Activated naive CD4-positive, alpha-beta T cell treated with anti-CD3 and anti-CD28 coated beads, Interleukin-2, amount 50 U/mL, for 16 hours (primary cell): ENCODE results near the gene MCC.

Experiments
- DNase-seq: peaks from one replicate; pipeline ENCODE4 v3.0.0-alpha.2; 2020

Gene MCC

GRCh38 chr5:113125371-113125770, 362.9 kb downstream of the MCC start:
- DNase-seq: no peak

- DNase-seq: no peak
Measured at GRCh38 chr5:113124914-113125313, 363.3 kb downstream of the MCC start.

GRCh38 chr5:113124265-113124664, 364.0 kb downstream of the MCC start:
- no peak for DNase-seq

GRCh38 chr5:113123618-113124017, 364.6 kb downstream of the MCC start:
- DNase-seq: no peak

GRCh38 chr5:113122053-113122452, 366.2 kb downstream of the MCC start:
- DNase-seq: no peak

- no peak for DNase-seq
Measured at GRCh38 chr5:113119246-113119924, 368.9 kb downstream of the MCC start.

GRCh38 chr5:113118765-113119164, 369.5 kb downstream of the MCC start:
- no peak for DNase-seq

- DNase-seq: no peak
Measured at GRCh38 chr5:113118298-113118697, 370.0 kb downstream of the MCC start.

- no peak for DNase-seq
Measured at GRCh38 chr5:113117543-113118115, 370.6 kb downstream of the MCC start.

GRCh38 chr5:113115956-113116355, 372.3 kb downstream of the MCC start:
- DNase-seq: no peak

- no peak for DNase-seq
Measured at GRCh38 chr5:113115061-113115460, 373.2 kb downstream of the MCC start.

GRCh38 chr5:113114559-113114958, 373.7 kb downstream of the MCC start:
- DNase-seq: no peak

GRCh38 chr5:113112435-113112834, 375.8 kb downstream of the MCC start:
- DNase-seq: no peak

- DNase-seq: no peak
Measured at GRCh38 chr5:113110117-113110516, 378.1 kb downstream of the MCC start.

- no peak for DNase-seq
Measured at GRCh38 chr5:113109344-113109743, 378.9 kb downstream of the MCC start.

- no peak for DNase-seq
Measured at GRCh38 chr5:113108485-113108884, 379.8 kb downstream of the MCC start.

- DNase-seq: no peak
Measured at GRCh38 chr5:113106821-113107220, 381.4 kb downstream of the MCC start.

GRCh38 chr5:113105693-113106280, 382.5 kb downstream of the MCC start:
- DNase-seq: no peak

- DNase-seq: no peak
Measured at GRCh38 chr5:113103330-113103729, 384.9 kb downstream of the MCC start.

GRCh38 chr5:113102121-113102531, 386.1 kb downstream of the MCC start:
- DNase-seq: no peak

GRCh38 chr5:113100981-113101380, 387.3 kb downstream of the MCC start:
- DNase-seq: no peak

- DNase-seq: no peak
Measured at GRCh38 chr5:113099822-113100221, 388.4 kb downstream of the MCC start.

GRCh38 chr5:113098378-113098777, 389.9 kb downstream of the MCC start:
- no peak for DNase-seq

GRCh38 chr5:113095831-113096230, 392.4 kb downstream of the MCC start:
- DNase-seq: no peak

- DNase-seq: no peak
Measured at GRCh38 chr5:113093558-113093957, 394.7 kb downstream of the MCC start.
